HG02610 (cell line): ENCODE measurements around the gene RGPD8.

Experiments
- ATAC-seq: cut with Tn5 transposase; IDR thresholded peaks from one replicate; pipeline ENCODE4 v1.9.1; 2021; ENCODE audit warnings: mild to moderate bottlenecking, moderate library complexity; ENCODE audit not compliant: unreplicated experiment

Gene RGPD8

DNA sequence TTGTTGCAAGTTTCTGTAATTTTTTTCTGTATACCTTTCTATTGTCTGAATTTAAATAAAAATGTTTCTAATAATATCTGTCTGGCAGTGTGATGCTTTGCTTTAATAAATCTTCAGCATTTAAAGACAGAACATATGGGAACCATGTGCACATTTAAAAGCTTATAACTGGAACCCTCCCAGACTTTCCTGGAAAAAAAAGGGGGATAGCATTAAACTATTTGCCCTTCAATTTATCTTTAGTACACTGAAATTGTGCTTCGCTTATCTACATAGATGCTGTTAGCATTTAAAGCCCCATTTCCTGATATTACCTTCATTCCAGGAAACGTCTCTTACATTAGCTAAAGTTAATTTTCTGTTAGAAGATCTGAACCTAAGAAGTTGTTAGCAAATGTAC, 93.5 kb downstream of the RGPD8 start:
- ATAC-seq, result no peak

DNA sequence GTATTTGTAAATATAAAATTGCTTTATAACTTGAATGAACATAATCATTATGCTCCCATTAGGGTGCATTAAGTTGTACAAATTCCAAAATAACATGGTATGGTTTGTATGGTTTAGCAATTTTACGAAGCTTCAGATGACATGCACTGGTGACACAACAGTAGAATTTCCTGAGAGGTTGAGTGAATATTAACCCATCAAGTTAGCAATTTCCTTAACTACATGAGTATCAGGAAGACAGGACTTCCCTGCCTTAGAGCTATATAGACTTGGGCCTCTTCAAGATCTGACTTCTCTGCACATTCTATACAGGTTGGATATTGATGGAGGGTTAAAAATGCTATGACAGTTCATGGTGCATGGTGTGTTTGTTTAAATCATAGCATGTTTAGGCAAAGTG, 97.8 kb downstream of the RGPD8 start:
- ATAC-seq, result no peak

DNA sequence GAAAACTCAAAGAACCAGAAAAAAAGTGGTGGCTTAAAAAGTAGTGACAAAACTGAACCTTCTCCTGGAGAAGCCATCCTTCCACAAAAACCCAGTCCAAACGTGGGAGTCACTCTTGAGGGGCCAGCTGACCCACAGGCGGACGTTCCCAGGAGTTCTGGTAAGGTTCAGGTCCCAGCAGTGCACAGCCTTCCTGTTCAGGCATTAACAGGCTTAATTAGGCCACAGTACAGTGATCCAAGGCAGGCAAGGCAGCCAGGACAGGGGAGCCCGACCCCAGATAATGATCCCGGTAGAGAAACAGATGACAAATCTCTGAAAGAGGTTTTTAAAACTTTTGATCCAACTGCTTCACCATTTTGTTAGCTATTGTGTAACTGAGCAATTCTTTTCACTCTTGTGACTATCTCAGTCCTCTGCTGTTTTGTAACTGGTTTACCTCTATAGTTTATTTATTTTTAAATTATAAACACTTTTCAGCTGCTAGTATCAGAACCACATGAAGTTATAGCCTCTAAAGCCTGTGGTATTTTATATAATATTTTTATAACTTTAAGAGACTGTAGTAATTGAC, 101.2 kb downstream of the RGPD8 start:
- ATAC-seq, result no peak

GRCh38 chr2:112322919-112323318, 110.5 kb downstream of the RGPD8 start:
- ATAC-seq, result no peak

GRCh38 chr2:112321375-112322320, 111.8 kb downstream of the RGPD8 start:
- no peak for ATAC-seq
